DMS 273 (cell line): ENCODE data around the gene RASGRP4.

ENCODE experiments used
- DNase-seq: peaks from one replicate; lab custom pipeline; 2025; ENCODE audit not compliant: unreplicated experiment; lab: John Stamatoyannopoulos, UW

The RASGRP4 gene

GRCh38 chr19:38391911-38392464, 34.0 kb downstream of the RASGRP4 start:
- no peak for DNase-seq

GRCh38 chr19:38389957-38390924, 35.8 kb downstream of the RASGRP4 start:
- no peak for DNase-seq

- peak; percentile 40 for DNase-seq
Observed at GRCh38 chr19:38389101-38389925, 36.7 kb downstream of the RASGRP4 start.

- peak; percentile 61 for DNase-seq
Observed at GRCh38 chr19:38388349-38389100, 37.5 kb downstream of the RASGRP4 start, which contains the start of gene SPRED3. Gene SPRED3 (plus strand): TSS chr19:38388697. CDS start chr19:38390303, 1,606 bp downstream.

DNA sequence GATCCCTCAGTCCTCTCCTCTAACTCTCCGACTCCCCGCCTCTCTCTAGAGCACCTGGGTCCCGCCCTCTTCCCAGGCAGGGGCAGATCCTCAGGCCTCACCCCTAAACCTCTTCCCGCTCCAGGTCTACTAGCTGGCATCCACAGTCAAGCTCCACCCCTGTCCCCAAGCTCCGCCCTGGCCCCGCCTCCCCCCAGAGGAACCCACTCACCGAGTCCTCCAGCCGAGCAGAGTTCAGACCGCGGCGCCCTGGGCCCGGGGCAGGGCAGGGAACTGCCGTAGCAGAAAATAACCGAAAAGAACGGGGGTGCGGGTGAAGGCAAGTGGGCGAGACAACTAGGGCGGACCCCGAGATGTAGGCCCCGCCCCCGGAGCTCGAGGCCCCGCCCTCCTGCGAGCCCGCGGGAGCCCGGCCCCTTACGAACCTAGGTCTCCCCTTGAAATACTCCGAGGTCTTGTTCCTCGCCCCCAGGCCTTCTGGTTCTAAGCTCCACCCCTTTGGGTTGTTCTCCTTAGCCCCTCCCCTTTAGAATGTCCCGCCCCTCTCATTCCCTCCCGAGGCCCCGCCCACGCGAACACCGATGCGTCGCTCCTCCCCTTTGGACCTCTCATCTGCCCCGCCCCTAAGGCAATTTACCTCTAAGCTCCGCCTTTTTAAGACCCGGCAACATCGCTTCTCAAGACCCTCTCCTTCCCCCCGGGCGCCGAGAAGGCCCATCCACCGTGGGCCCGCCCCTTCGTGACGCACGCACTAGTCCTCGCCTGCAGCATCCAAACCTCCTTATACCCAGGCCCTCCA, 38.3 kb downstream of the RASGRP4 start, which contains the start of gene GGN:
TSS of gene GGN (minus strand) at position 485 of the 799 bp plus-strand sequence. CDS start 773 bp downstream, outside the sequence.
- peak; percentile 88 for DNase-seq

DNA sequence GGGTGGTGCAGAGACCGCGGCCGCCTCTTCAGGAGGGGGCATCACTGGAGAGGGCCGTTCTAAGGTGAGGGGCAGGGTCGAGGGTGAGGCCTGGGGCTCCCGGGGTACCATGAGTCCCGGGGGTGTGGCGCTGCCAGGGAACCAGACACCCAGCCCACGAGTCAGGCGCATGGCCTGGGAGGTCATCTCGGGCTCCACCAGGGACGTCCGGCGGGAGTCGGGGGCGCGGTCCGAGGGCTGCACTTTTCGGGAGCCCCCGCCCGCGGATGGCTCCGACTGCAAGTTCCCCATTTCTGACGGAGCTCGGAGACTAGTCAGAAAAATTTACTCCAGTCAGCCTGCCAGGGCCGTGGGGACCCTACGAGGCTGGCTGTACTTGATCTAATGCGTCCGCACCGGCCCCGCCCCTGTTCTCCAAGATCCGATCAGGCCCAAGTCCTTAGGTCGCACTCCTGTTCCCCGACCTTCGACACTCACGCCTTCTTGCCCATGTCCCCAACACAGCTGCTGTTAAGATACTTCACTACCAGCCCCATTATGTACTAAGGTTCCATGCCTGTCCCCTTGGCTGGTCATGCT, 39.0 kb downstream of the RASGRP4 start:
- DNase-seq = peak; percentile 72

DNA sequence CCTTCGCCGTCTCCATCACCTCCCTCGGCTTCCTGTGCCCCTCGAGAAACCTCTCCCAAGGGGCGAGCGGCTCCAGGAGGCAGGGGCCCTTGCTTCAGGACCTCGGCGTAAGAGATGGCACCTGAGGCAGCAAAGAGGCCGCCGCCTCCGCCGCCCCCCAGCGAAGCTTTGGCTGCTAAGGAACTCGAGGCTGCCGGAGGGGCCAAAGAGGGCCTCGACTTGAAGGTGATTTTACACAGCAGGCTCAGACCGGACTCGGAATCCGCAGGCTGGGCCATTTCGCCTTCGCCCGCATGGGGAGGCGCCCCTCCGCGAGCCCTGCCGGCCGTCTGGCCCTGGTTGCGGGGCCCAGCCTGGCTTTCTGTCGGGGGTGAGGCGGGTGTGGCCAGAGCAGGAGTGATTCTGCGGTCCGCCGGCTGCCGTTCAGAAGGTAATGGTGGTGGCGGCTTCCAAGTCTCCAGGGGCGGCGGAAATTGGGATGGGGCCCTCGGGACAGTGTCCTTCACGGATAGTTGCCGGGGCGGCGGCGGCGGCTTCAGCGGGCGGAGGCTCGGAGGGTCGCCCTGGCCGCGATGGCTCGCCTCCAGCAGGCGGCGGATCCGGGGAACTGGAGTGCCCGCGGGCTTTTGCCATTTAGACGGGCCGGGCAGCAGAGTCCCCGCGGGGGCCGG, 39.6 kb downstream of the RASGRP4 start:
- peak; percentile 57 for DNase-seq

DNA sequence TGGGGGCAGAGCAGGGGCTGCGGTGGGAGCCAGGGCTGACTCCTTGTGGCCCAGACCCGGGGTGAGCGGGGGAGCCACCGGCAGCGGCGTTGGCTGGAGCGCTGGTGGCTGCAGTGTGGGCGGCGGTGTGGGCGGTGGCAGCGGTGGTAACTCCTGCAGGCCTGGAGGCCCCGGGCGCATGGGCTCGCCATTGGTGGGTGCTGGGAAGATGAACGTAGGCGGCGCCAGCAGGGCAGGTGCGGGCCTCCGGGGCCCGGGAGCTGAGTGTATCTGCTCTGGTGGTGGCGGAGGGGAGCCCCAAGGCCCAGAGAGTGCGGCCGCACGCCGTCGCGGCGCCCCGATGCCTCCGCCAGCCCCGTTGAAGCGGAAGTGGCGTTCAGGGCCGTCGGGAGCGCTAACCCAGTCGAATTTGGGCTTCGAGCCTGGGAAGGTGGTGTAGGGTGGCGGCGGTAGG, 40.2 kb downstream of the RASGRP4 start:
- no peak for DNase-seq

DNA sequence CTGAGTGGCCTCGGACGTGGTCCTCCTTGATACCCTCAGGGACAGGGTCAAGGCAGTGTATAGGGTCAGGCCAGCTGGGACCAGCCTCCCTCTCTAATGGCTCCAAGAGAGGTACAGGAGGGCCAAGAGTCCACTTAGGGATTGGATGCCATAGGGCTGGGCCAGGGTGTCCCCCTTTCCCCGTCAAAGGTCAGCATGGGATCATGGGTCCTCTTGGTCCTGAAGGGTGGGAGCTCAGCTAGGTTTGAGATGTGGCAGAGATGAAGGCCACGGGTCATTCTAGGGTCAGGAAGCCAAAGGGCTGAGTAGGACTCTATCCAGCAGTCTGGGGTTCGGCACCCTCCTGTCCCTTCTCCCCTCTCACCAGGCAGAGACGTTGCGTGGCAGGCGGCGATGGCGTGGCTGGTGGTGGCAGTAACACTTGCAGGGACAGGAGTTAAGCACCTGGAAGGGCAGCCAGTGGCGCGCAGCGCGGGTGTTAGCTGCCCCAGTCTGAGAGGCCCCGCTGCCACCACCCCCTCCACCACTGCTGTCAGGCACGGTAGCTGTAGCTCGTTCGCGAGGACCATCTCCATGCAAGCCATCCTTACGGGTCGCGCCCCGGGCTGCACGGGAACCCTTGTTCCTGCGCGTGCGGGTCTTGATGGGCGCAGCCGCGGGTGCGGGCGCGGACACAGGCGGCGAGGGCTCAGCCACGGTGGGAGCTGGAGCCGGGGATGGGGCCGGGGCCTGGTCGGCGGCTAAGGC, 40.8 kb downstream of the RASGRP4 start:
- no peak for DNase-seq

DNA sequence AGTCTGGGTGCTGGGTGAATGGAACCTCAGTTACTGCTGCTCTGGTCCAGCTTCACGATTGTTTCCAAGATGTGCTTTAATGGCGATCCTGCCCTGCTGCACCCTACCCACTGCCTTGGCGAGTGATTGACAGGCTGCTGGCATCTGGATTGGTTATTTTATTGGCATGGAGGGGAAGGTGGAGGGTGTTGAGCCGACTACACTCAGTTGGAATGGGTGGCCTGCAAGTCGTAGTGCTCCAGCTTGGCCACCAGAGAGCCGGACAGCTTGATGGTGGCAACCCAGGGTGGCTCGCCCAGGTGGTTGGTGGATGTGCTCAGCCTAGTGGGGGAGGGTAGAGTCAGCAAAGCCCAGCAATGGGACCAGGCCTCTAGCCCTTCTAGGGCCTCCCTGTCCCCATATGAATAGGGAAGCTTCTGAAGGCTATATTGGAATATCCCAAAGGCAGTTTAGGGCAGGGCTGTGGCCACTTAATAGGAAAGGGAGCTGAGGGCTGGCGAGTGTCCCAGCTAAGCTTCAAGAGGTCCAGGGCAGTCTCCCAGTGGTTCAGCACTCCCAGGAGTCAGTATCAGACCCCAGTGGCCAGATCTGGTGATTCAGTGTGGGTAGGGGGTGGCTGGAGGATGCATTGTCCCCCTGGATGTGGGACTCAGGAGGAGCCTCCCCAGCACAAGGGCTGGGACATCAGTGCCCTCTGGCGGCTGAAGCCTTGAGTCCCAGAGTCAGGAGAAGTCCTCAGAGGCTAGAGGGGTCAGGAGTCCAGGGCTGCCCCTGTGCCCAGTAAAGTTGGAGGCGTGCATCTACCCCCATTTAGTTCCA, 41.6 kb downstream of the RASGRP4 start:
- peak; percentile 65 for DNase-seq

GRCh38 chr19:38383743-38384142, 42.3 kb downstream of the RASGRP4 start:
- no peak for DNase-seq

DNA sequence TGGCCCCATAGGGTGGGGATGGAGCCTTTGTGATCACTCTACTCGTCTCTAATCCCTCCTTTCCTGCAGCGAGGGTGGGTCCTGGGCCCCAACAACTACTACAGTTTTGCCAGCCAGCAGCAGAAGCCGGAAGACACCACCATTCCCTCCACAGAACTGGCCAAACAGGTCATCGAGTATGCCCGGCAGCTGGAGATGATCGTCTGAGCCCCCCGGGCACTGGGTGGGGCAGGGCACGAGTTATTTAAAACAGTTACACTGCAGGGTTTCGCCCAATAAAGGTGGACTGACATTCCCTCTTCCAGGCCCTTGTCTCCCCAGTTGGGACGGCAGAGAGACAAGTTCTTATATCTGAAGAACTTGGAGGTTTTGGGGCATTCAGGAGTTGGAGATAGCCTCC, 42.8 kb downstream of the RASGRP4 start:
- no peak for DNase-seq

GRCh38 chr19:38381138-38381537, 44.9 kb downstream of the RASGRP4 start:
- DNase-seq = no peak

DNA sequence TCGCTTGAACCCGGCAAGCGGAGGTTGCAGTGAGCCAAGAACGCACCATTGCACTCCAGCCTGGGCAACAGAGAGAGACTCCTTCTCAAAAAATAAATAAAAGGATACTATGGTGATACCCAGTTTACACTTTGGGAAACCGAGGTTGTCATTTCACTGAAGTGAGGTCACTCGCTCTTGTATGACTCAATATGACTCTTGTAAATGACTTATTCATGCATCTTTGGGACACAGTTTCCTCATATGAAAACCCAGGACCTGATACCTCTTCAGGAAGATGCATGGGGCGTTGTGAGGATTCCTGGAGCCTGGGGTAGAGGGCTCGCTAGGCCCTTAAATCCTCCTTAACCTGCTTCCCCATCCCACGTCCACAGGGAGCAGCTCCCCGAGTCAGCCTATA, 47.2 kb downstream of the RASGRP4 start:
- no peak for DNase-seq

DNA sequence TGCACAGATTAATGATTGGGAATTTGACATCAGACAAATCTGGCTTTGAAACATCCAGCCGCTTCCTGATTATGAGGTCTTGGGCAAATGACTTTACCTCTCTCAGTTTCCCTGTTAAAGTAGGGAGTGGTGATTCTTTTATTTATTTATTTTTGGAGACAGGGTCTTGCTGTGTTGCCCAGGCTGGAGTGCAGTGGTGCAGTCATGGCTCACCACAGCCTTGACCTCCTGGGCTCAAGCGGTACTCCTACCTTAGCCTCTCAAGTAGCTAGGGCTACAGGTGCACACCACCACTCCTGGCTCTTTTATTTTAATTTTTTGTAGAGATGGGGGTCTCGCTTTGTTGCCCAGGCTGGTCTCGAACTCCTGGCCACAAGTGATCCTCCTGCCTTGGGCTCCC, 49.0 kb downstream of the RASGRP4 start:
- no peak for DNase-seq

- DNase-seq = no peak
Observed at GRCh38 chr19:38376576-38376975, 49.4 kb downstream of the RASGRP4 start.

- DNase-seq = peak; percentile 47
Observed at GRCh38 chr19:38375748-38376147, 50.3 kb downstream of the RASGRP4 start.
